Measurements from ENCODE around the gene PRKG2. TPM values are rescaled to one million over a fixed set of nuclear protein-coding genes. Genes with fewer than 3 reads are reported as not detected.

Gene PRKG2
- polyA plus RNA-seq, 1 donor from 2014 or later: 0.16 TPM

GRCh38 chr4:81213671-81214070 lies 1.4 kb downstream of the PRKG2 start:
- H3K4me2 ChIP-seq (ENCODE audit: low read length): no peak overlapping the region
- no peaks in the 10 kb centered on the region for H3K9me2 ChIP-seq (ENCODE audit: insufficient read depth, low read length)
- no peaks in the 10 kb centered on the region for H3F3A ChIP-seq (ENCODE audit: insufficient read depth, low read length, poor library complexity, severe bottlenecking)
- TF ChIP-seq EP300 (conservative IDR thresholded peaks at IDR 0.05; ENCODE audit: poor library complexity, severe bottlenecking): no peak
- H3K4me3 ChIP-seq (ENCODE audit: low read length): no peak overlapping the region
- H3K79me2 ChIP-seq (replicated peaks; ENCODE audit: insufficient read depth, low read length): no peaks in the 10 kb centered on the region
- H3K27me3 ChIP-seq (ENCODE audit: insufficient read depth, low read depth, low read length): peaks cover 46% of the 10 kb centered on the region
- H2AFZ ChIP-seq (ENCODE audit: low read depth, low read length): no peak overlapping the region
- no peak overlapping the region for H3K27ac ChIP-seq (ENCODE audit: low read length)
- no peaks in the 10 kb centered on the region for H3K36me3 ChIP-seq (ENCODE audit: insufficient read depth, low read length)
- H4K20me1 ChIP-seq (ENCODE audit: insufficient read depth): no peaks in the 10 kb centered on the region
- H3K9ac ChIP-seq (ENCODE audit: low read length): no peak overlapping the region
- no peaks in the 10 kb centered on the region for H3K9me3 ChIP-seq (ENCODE audit: low read length)

- Histone ChIP-seq H3K9me2 (ENCODE audit: insufficient read depth, low read length) (no peaks in the 10 kb centered on the region), H3K4me2 (ENCODE audit: low read length) (no peak overlapping the region), H3K4me3 (ENCODE audit: low read length) (no peak overlapping the region), H3K27ac (ENCODE audit: low read length) (no peak overlapping the region), H3K27me3 (ENCODE audit: insufficient read depth, low read depth, low read length) (peaks cover 46% of the 10 kb centered on the region), H3K79me2 (replicated peaks; ENCODE audit: insufficient read depth, low read length) (no peaks in the 10 kb centered on the region), H2AFZ (ENCODE audit: low read depth, low read length) (no peak overlapping the region), H3K9ac (ENCODE audit: low read length) (no peak overlapping the region), H4K20me1 (ENCODE audit: insufficient read depth) (no peaks in the 10 kb centered on the region), H3K36me3 (ENCODE audit: insufficient read depth, low read length) (no peaks in the 10 kb centered on the region), H3F3A (ENCODE audit: insufficient read depth, low read length, poor library complexity, severe bottlenecking) (no peaks in the 10 kb centered on the region), H3K9me3 (ENCODE audit: low read length) (no peaks in the 10 kb centered on the region)
- TF ChIP-seq RAD21 (conservative IDR thresholded peaks at IDR 0.05): no peak
- TF ChIP-seq EZH2 (IDR thresholded peaks at IDR 0.05; ENCODE audit: borderline replicate concordance, insufficient read depth, low read length, poor library complexity, severe bottlenecking): no peak
Measured at GRCh38 chr4:81211956-81212355, 3.1 kb downstream of the PRKG2 start.

GRCh38 chr4:81207828-81208227 lies 7.2 kb downstream of the PRKG2 start:
- H2AFZ ChIP-seq (ENCODE audit: low read depth, low read length): no peak overlapping the region
- H3K27me3 ChIP-seq (ENCODE audit: insufficient read depth, low read depth, low read length): peaks cover 10% of the 10 kb centered on the region
- no peak overlapping the region for H3K9ac ChIP-seq (ENCODE audit: low read length)
- no peaks in the 10 kb centered on the region for H4K20me1 ChIP-seq (ENCODE audit: insufficient read depth)
- H3K9me3 ChIP-seq (ENCODE audit: low read length): no peaks in the 10 kb centered on the region
- TF ChIP-seq POLR2AphosphoS5 (IDR thresholded peaks at IDR 0.05): no peak
- TF ChIP-seq CTCF (IDR thresholded peaks at IDR 0.05; ENCODE audit: poor library complexity, severe bottlenecking): no peak
- no peak for TF ChIP-seq TAF1 (IDR thresholded peaks at IDR 0.05; ENCODE audit: low read depth)
- no peak for TF ChIP-seq EP300 (conservative IDR thresholded peaks at IDR 0.05; ENCODE audit: poor library complexity, severe bottlenecking)
- no peak for TF ChIP-seq RAD21 (conservative IDR thresholded peaks at IDR 0.05)
- no peak for TF ChIP-seq SMC3 (conservative IDR thresholded peaks at IDR 0.05; ENCODE audit: poor library complexity)
- TF ChIP-seq REST (IDR thresholded peaks at IDR 0.05; ENCODE audit: borderline replicate concordance): no peak
- no peak for TF ChIP-seq EZH2 (IDR thresholded peaks at IDR 0.05; ENCODE audit: borderline replicate concordance, insufficient read depth, low read length, poor library complexity, severe bottlenecking)
- no peak for TF ChIP-seq MXI1 (conservative IDR thresholded peaks at IDR 0.05; ENCODE audit: poor library complexity, severe bottlenecking)
- no peaks in the 10 kb centered on the region for H3F3A ChIP-seq (ENCODE audit: insufficient read depth, low read length, poor library complexity, severe bottlenecking)
- H3K4me3 ChIP-seq (ENCODE audit: low read length): no peak overlapping the region
- H3K27ac ChIP-seq (ENCODE audit: low read length): no peak overlapping the region
- no peaks in the 10 kb centered on the region for H3K79me2 ChIP-seq (replicated peaks; ENCODE audit: insufficient read depth, low read length)
- no peaks in the 10 kb centered on the region for H3K9me2 ChIP-seq (ENCODE audit: insufficient read depth, low read length)
- no peaks in the 10 kb centered on the region for H3K36me3 ChIP-seq (ENCODE audit: insufficient read depth, low read length)
- no peak overlapping the region for H3K4me2 ChIP-seq (ENCODE audit: low read length)

Data from neural cell (in vitro differentiated cells).